GM21423 (cell line): ENCODE results near the gene IQGAP2.
"Not testable (repeated sequence)": the region's sequence is repeated elsewhere in the genome, so short reads cannot be mapped to it uniquely, and the experiment has no call there.

Source experiments
- ATAC-seq: cut with Tn5 transposase; IDR thresholded peaks from one replicate; pipeline ENCODE4 v1.9.1; 2021; ENCODE audit warnings: mild to moderate bottlenecking, moderate library complexity; ENCODE audit not compliant: unreplicated experiment

The IQGAP2 gene

DNA sequence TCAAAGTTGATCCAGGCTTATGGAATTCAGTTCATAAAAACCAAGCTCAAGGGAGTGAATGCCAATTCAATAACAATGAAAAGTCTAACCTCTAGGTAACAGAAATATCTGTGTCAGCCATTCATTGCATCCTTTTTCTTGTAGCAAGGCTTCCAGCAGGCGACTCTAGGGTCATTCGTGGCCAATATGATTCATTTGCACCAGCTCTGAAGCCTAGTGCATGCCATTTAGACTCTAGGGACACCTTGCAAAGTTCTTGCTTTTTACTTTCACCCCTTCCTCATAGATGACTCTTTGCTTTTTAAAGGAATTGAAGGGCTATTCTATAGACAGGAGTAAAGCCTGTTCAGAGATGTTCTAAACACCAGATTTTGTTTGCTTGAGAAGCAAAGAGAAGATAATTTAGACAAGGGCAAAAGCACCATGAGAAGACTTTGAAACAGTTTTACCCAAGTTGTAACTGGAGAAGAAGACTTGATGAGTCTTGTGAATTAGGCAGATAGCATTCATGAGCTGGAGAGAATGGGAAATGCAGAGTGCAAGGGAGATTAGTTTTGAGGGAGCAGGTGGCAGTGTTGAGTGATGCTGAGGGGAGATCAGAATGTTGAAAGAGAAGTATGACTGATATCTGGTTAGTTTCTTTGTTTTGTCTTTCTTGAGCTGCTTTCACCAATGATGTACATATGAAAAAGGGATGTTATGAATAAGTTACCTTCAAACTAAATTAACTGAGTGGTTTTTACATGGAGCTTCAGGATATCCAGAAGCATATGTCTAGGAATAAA, 125.7 kb downstream of the IQGAP2 start:
- ATAC-seq = no peak

DNA sequence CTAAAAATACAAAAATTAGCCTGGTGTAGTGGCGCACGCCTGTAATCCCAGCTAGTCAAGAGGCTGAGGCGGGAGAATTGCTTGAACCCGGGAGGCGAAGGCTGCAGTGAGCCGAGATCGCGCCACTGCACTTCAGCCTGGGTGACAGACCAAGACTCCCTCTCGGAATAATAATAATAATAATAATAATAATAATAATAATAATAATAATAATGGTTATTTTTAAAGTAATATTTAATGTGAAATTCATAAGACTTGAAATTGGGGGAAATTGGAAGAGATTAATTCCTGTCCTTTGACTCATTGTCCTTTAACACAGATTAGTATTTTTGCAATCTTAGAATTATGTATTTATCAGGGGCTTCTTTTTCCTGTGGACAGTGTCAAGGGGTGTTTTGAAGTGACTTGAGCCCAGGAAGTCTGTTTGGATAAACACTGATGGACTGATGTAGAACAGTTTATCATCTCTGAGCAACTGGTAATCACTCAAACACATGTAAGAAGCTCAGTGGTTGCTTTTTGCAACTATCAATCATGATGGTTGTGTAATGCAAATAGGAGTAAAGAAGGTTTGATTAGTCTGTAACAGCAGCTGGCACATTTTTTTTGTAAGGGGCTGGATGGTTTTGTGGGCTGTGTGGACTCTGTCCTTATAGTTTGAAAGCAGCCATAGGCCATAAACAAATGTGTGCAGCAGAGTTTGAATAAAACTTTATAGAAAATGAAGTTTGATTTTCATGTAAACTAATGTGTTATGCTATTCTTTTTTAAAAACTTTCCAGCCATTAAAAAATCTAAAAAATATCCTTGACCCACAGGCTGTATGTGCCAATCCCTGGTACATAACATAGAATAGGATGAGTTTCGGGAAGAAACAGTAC, 126.6 kb downstream of the IQGAP2 start:
- ATAC-seq = no peak

GRCh38 chr5:76532052-76532451, 129.0 kb downstream of the IQGAP2 start:
- ATAC-seq = no peak

DNA sequence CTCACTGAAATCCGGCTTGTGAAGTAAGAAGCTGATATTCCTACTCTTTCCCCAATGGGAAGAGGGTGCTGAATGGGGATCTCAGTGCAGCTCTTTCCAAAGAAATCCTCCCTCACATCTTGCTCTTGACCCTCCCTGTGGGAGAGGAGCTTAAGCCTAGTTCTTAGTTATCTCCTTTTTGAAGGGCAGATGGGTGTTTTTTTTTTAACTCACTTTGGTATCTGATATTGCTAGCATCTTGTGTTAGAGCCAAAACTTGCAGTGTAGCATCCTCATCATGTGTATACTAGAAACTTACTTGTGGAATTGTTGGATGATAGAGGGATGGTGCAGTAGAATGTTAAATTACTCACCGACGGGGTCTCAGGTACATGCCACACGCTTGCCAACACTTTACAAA, 129.9 kb downstream of the IQGAP2 start:
- ATAC-seq = no peak

DNA sequence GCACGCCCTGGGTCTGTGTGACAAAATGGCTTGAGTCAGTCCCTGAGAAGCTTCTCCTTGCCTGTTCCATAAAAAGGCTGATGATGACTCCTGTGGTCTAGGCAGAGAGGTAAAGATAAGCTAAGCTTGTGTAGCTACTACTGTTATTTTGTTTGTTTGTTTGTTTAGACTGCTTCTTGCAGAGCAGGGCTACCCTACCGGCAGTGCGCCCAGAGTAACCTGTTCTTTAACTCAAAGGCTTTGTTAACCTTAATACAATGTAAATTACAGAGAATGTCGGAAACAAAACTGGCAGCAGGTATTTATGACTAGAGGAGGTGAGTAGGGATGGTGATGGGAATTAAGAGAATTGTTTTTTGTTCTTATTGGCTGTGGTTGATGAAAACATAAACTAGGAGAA, 132.5 kb downstream of the IQGAP2 start:
- no peak for ATAC-seq

- ATAC-seq = no peak
These were observed 134.0 kb downstream of the IQGAP2 start for GRCh38 chr5:76537073-76537543.

DNA sequence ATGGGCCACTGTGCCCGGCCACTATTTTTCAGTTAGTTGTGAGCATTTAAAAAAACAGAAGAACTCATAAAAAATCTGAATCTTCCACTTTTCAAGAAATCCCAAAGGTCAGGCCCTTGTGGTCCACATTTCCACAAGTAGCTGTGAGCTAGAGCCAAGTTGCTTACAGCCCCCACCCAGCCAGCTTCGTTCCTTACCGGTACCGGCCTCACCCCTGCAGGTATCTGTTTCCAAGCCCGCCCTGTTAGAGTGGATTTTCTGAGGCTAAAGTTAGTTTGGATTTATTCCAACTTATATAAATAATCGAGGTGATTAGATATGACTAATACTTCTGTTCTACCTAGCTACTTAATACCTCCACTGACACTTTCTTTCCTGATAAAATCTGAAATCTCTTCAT, 139.2 kb downstream of the IQGAP2 start:
- ATAC-seq = no peak

DNA sequence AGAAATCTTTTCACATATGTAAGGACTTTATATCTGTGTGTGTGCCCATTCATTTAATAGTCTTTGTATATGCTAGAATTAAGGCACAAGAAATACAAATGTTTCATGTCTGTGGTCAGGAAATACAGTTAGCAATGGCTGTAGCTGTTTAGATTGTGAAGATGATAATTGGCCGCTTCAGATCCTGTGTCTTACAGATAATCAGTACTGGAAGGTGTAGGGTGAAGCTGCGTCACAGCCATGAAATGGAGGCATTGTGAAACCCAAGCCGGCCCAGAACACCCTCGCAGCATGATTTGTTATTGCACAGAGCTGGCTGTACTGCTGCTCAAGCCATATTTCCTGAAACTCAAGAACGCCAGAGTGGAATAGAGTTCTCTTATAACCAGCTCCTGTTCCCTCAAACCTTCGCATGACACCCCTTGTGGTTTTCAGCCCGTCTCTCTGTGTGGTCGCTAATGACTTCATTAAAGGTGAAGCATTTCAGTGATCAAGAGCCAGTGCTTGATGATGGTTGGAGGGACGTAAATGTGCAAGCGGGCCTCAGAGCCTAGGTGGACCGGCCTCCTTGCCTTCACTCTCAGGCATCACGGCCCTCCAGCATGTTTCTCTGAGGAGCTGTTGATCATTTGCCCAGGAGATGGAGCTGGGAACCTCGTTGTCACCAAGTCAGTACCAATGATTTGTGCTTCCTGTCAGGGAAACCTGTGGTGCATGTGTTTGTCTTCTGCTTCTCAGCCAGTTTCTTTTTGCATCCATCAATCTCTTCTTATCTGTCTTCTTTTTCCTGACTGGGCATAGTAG, 140.0 kb downstream of the IQGAP2 start:
- ATAC-seq = no peak

DNA sequence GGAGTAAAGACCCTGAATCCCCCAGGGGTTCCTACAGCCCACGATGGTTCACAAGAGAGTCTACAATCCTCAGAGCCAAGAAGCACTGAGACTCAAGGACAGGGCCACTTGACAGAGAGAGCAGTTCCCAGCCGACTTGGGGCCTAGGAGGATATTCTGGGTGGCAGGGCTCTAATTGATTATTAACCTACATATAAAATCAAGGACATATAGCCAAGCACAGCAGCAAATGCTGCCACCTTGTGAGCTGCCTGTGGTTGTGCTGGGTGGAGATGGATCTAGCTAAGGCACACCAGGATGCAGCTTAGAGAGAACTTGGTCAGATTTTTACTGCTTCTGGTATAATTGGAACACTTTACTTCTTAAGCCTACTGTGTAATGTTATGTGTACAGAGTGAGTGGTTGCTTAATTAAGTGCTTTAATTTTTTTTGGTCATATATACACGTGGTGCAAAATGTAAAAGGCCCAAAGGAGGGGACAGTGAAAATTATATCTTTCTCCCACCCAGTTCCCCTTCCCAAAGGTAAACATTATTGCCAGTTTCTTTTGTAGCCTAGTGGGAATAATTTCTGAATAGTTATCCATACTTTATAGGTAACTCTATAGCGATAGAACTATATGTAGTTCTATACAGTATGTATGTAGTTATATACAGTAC, 141.3 kb downstream of the IQGAP2 start:
- no peak for ATAC-seq

GRCh38 chr5:76545184-76545583, 142.1 kb downstream of the IQGAP2 start:
- no peak for ATAC-seq

DNA sequence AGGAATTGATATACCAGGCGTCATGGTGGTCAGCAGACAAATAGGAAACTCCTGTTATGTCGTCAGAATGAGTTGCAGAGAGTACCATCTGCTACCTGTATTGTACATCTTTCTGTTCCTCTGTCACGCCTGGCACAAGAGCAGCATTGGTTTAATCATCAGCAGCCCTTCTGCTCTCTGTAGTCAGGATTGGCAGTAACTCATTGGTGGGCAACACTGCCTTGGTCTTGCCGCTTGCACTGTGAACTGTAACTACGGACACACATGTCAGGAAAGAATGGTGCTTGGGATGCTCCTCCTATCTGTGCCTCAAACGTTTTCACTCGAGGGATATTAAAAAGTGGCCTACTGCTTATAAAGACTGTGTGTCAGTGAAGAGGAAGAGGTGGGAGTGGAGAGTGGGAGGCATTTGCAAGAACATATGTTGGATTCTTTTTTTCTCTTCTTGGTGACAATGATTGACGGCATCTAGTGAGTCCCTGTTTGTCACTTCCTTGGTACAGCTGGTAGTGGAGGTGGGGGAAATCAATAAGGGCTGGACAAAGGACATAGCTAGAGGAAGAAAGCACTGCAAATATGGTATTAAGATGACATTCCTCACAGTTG, 143.5 kb downstream of the IQGAP2 start:
- no peak for ATAC-seq

DNA sequence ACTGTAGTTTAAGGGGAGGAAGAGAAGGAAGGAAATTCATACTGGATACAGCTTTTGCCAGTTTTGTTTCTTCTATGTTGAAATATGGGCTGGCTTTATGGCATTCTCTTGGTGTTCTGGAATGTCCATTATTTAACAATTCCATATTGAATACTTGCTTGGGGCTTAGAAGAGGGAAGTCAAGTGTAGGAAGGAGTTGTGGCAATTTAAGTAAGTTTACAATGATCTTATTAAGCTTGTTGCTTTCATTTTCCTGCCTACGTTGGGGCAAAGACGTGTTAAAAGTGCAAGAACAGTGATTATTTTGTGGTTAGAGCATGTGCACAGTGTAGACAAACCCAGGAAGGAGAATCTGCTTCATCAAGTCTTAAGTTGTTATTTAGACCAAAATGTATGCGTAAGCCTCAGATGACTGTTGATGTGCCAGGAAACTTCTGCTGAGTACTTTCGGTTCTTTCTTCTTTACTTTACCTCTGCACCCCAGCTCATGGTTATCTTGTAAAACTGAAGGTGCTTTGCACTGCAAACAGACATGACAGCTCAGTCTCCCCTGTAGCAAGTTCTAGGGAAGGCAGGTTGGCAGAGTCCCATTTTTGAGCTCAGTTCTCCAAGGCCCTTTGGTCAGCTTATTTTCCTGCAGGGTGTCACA, 144.3 kb downstream of the IQGAP2 start:
- peak; percentile 63 for ATAC-seq

GRCh38 chr5:76547891-76548524, 144.9 kb downstream of the IQGAP2 start:
- peak; percentile 23 for ATAC-seq

DNA sequence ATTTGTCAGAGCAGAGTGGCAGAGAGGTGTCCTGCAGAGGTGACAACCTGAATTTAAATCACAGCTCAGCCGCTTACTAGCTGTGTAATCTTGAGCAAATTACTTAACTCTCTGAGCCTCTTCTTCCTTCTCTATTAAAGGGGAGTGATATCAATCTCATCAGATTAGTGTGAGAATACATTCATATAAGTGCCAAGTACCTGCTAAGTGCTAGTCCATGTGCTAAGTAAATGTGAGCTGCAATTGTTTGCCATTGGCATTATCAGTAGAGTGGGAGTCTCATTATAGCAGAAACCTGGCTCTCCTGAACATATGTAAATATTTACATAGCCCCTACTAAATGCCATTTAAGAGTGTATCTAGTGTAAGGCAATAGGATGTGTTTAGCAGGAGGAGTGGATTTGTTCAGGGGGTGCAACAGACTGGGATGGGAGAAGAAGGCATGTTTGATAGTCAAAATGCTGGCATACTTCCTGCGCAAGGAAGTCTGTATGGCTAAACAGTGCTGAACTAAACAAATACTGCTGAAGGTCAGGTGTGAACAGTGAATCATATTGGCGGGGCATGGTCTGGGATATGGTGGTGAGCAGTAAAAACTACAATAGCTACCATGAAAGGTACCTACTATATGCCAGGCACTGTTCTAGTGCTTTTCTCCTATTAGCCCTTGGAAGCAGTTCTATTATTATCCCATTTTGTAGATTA, 145.6 kb downstream of the IQGAP2 start:
- no peak for ATAC-seq

- not testable (repeated sequence) for ATAC-seq
These were observed 147.8 kb downstream of the IQGAP2 start for GRCh38 chr5:76550881-76551280.

GRCh38 chr5:76552546-76552945, 149.5 kb downstream of the IQGAP2 start:
- no peak for ATAC-seq

GRCh38 chr5:76553251-76553650, 150.2 kb downstream of the IQGAP2 start:
- no peak for ATAC-seq

GRCh38 chr5:76555114-76555513, 152.0 kb downstream of the IQGAP2 start:
- no peak for ATAC-seq

DNA sequence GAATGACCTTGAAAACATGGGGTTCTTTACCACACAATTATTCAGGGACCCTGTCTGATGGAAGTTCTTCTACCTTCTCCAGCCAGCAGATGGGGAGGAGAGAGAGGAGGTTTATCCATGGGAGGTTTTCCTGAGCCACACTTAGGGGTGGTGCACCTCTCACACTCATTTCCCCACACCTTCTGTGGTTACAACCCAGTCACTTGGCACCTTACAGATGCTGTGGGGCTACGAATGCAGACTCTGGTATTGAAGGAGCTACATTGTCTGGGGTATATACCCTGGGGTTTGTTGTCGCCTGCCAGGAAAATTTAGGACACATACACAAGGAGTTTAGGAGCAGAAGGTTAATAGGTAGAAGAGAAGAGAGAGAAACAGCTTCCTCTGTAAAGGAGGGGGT, 152.6 kb downstream of the IQGAP2 start:
- no peak for ATAC-seq
